K562 (cell line): ENCODE data around the gene MAST3. TPM values are rescaled to one million over a fixed set of nuclear protein-coding genes. Genes with fewer than 3 reads are reported as not detected.

Source experiments
- ATAC-seq: fragments of 200-7000 bp; cut with Tn5 transposase; 3 replicates; pipeline ENCODE4 v1.9.1; 2020; ENCODE audit warnings: moderate library complexity
- BruUV-seq: library from RNA; stranded (reverse); fragments of 400-500 nt; replicated peaks from 2 replicates; lab custom pipeline; 2021; lab: Mats Ljungman, UMichigan
- CTCF ChIA-PET: fragments of 300-600 bp; formaldehyde crosslinking; extraction: SDS; loops from one replicate; lab custom pipeline; 2021; ENCODE audit warnings: low intra/inter-chr PET ratio; lab: Yijun Ruan, JAX
- POLR2A ChIA-PET: fragments of 300-600, 350-650 bp; sonication (Branson Sonifier 250); formaldehyde crosslinking; extraction: SDS; loops from one replicate; lab custom pipeline; 2021; ENCODE audit warnings: antibody characterized with exemption, inconsistent platforms; lab: Yijun Ruan, JAX
- DNase-seq, 4 experiments: peaks; one replicate each; pipeline versions ENCODE4 v3.0.0 to v3.0.0-alpha.2; 2011 to 2018; ENCODE audit warnings: low spot score in 3 of 4, mixed read lengths in 3 of 4; ENCODE audit errors: extremely low read depth in 1 of 4
- FAIRE-seq: peaks from 2 replicates; lab custom pipeline; 2011; peaks lifted over from hg19 to GRCh38; lab: Jason Lieb, UNC
- H2AFZ ChIP-seq: 2 replicates; pipeline ENCODE4 v1.6.0; 2011; ENCODE audit warnings: low read depth, low read length, control low read depth, inconsistent platforms
- H3K27ac ChIP-seq: fragments of 200-600 bp; 3 replicates; pipeline ENCODE4 v1.8.0; 2011; ENCODE audit warnings: low read depth, mild to moderate bottlenecking, control low read depth, inconsistent platforms, low read length, moderate library complexity, mixed read lengths; ENCODE audit errors: extremely low read depth
- H3K27me3 ChIP-seq, 2 experiments: fragments of 300-600 bp in 1 of 2; 2 replicates in 1 of 2; 3 replicates in 1 of 2; pipeline versions ENCODE4 v1.6.0 to v1.8.0; 2011; ENCODE audit warnings: inconsistent platforms in 2 of 2, low read length in 2 of 2, mild to moderate bottlenecking in 1 of 2, mixed read lengths in 1 of 2, moderate library complexity in 1 of 2; ENCODE audit not compliant: control insufficient read depth in 2 of 2, insufficient read depth in 2 of 2
- H3K36me3 ChIP-seq: fragments of 300-600 bp; 3 replicates; pipeline ENCODE4 v1.8.0; 2011; ENCODE audit warnings: mild to moderate bottlenecking, low read length, inconsistent platforms; ENCODE audit not compliant: control insufficient read depth, insufficient read depth
- H3K4me1 ChIP-seq, 2 experiments: fragments of 200-600 bp in 1 of 2; replicated peaks in 1 of 2; 2 replicates in 1 of 2; 3 replicates in 1 of 2; pipeline versions ENCODE4 v1.5.1 to v1.8.0; 2011; ENCODE audit warnings: inconsistent platforms in 2 of 2, low read length in 2 of 2, mild to moderate bottlenecking in 1 of 2, mixed read lengths in 1 of 2, moderate library complexity in 1 of 2; ENCODE audit not compliant: control insufficient read depth in 2 of 2, insufficient read depth in 2 of 2
- H3K4me2 ChIP-seq: 2 replicates; pipeline ENCODE4 v1.6.1; 2011; ENCODE audit warnings: low read length, control low read depth, inconsistent platforms, mixed read lengths; ENCODE audit not compliant: insufficient read depth
- H3K4me3 ChIP-seq: fragments of 200-600 bp; sonication (generic), shearing (Covaris generic); 2 replicates; pipeline ENCODE4 v1.5.1; 2016; ENCODE audit warnings: control low read depth, inconsistent platforms
- H3K79me2 ChIP-seq: fragments of 200-600 bp; 3 replicates; pipeline ENCODE4 v1.8.0; 2011; ENCODE audit warnings: low read length, inconsistent platforms; ENCODE audit not compliant: control insufficient read depth, insufficient read depth
- H3K9ac ChIP-seq, 2 experiments: 2 replicates each; pipeline versions ENCODE4 v1.6.0 to v1.6.1; 2011; ENCODE audit warnings: low read depth in 2 of 2, low read length in 2 of 2, control low read depth in 1 of 2, inconsistent platforms in 1 of 2, mild to moderate bottlenecking in 1 of 2, mixed read lengths in 1 of 2; ENCODE audit not compliant: insufficient read depth in 1 of 2
- H3K9me1 ChIP-seq: one replicate; pipeline ENCODE4 v1.6.0; 2011; ENCODE audit warnings: inconsistent platforms, mild to moderate bottlenecking, low read length, moderate library complexity; ENCODE audit not compliant: control insufficient read depth, insufficient read depth
- H3K9me3 ChIP-seq: replicated peaks from 2 replicates; pipeline ENCODE4 v1.5.1; 2011; ENCODE audit warnings: low read depth, low read length, inconsistent platforms; ENCODE audit not compliant: control insufficient read depth, insufficient read depth
- H4K20me1 ChIP-seq: replicated peaks from 2 replicates; pipeline ENCODE4 v1.6.1; 2011; ENCODE audit warnings: low read length, inconsistent platforms, mixed read lengths; ENCODE audit not compliant: control insufficient read depth, insufficient read depth
- CXXC5 ChIP-seq: fragments of 250-450 bp; sonication (Bioruptor Pico); IDR thresholded peaks from 2 replicates; pipeline ENCODE4 v1.8.0; 2022; ENCODE audit warnings: inconsistent platforms, mild to moderate bottlenecking, moderate library complexity
- HMGN3 ChIP-seq: IDR thresholded peaks from 2 replicates; pipeline ENCODE4 v1.6.1; 2011; ENCODE audit warnings: borderline replicate concordance, low read depth, mild to moderate bottlenecking, mixed read lengths, low read length; ENCODE audit not compliant: insufficient read length; ENCODE audit errors: extremely low read depth
- NR2C1 ChIP-seq, 2 experiments: fragments of 450-650 bp; IDR thresholded peaks; 2 replicates each; pipeline ENCODE4 v1.6.1; 2017; ENCODE audit warnings: mild to moderate bottlenecking in 2 of 2, antibody characterized with exemption in 1 of 2, inconsistent platforms in 1 of 2, missing compliant biosample characterization in 1 of 2, missing genetic modification characterization in 1 of 2
- PHF8 ChIP-seq: fragments of 200-600 bp; sonication (generic); IDR thresholded peaks from 2 replicates; pipeline ENCODE4 v1.6.1; 2012; ENCODE audit warnings: mixed run types, mild to moderate bottlenecking, inconsistent platforms, low read length, moderate library complexity, borderline replicate concordance
- POLR2A ChIP-seq: fragments of 450-650 bp; conservative IDR thresholded peaks from 2 replicates; pipeline ENCODE4 v1.6.1; 2016
- RBM17 ChIP-seq: fragments of 200-400 bp; formaldehyde crosslinking; IDR thresholded peaks from 2 replicates; pipeline ENCODE4 v1.6.1; 2017; ENCODE audit warnings: low read depth, mild to moderate bottlenecking, low read length, borderline replicate concordance
- SMAD4 ChIP-seq: fragments of 250-450 bp; sonication (Bioruptor Pico); conservative IDR thresholded peaks from 2 replicates; pipeline ENCODE4 v1.8.0; 2021; ENCODE audit warnings: inconsistent platforms, mild to moderate bottlenecking, moderate library complexity
- TCF7L2 ChIP-seq: fragments of 150-350 bp; IDR thresholded peaks from 2 replicates; pipeline ENCODE4 v1.6.1; 2016; ENCODE audit warnings: low read depth, mild to moderate bottlenecking, low read length, moderate library complexity
- TFAP4 ChIP-seq: sonication (generic); formaldehyde crosslinking; IDR thresholded peaks from 2 replicates; pipeline ENCODE4 v1.8.0; 2022; ENCODE audit warnings: missing genetic modification reagents, mild to moderate bottlenecking, moderate library complexity, borderline replicate concordance
- USF1 ChIP-seq: sonication (generic); formaldehyde crosslinking; IDR thresholded peaks from 2 replicates; pipeline ENCODE4 v1.9.0; 2022; ENCODE audit warnings: mild to moderate bottlenecking, missing genetic modification reagents
- ZEB2 ChIP-seq: fragments of 450-650 bp; IDR thresholded peaks from 2 replicates; pipeline ENCODE4 v1.6.1; 2016
- ZHX1 ChIP-seq: fragments of 150-350 bp; conservative IDR thresholded peaks from 2 replicates; pipeline ENCODE4 v1.6.1; 2014; ENCODE audit warnings: low read length
- ZNF217 ChIP-seq: sonication (generic); formaldehyde crosslinking; IDR thresholded peaks from 2 replicates; pipeline ENCODE4 v1.8.0; 2022; ENCODE audit warnings: mild to moderate bottlenecking, missing genetic modification reagents
- ZNF354B ChIP-seq: fragments of 250-450 bp; sonication (Bioruptor Pico); IDR thresholded peaks from 2 replicates; pipeline ENCODE4 v1.4.0; 2020
- ZNF57 ChIP-seq: fragments of 450-650 bp; formaldehyde crosslinking; IDR thresholded peaks from 2 replicates; pipeline ENCODE4 v1.4.0; 2020; ENCODE audit warnings: mild to moderate bottlenecking, moderate library complexity
- ZNF583 ChIP-seq: fragments of 250-450 bp; sonication (Bioruptor Pico); IDR thresholded peaks from 2 replicates; pipeline ENCODE4 v1.4.0; 2020
- ZNF644 ChIP-seq: fragments of 200-800 bp; sonication (Bioruptor generic); IDR thresholded peaks from 2 replicates; pipeline ENCODE4 v1.6.1; 2016; ENCODE audit warnings: low read depth, missing genetic modification characterization, missing compliant biosample characterization
- ZNF75A ChIP-seq: fragments of 450-650 bp; formaldehyde crosslinking; IDR thresholded peaks from 2 replicates; pipeline ENCODE4 v1.4.0; 2020; ENCODE audit warnings: mild to moderate bottlenecking
- ZNF766 ChIP-seq: fragments of 200-800 bp; sonication (Bioruptor generic); conservative IDR thresholded peaks from 2 replicates; pipeline ENCODE4 v1.6.1; 2016; ENCODE audit warnings: missing genetic modification characterization, missing compliant biosample characterization
- WGBS: fragments of 100-300 bp; shearing (Covaris generic); methylation state at CpG from one replicate; pipeline ENCODE4 v1.1.6; 2016; ENCODE audit warnings: low coverage, mixed read lengths; ENCODE audit not compliant: insufficient coverage; ENCODE audit errors: missing lambda C conversion rate; 5-methylcytosine and 5-hydroxymethylcytosine counted together
- in situ Hi-C: fragments of 300-500 bp; cut with MboI; formaldehyde crosslinking; loops from 4 replicates; pipeline ENCODE4 v1.15.0; 2018; ENCODE audit warnings: inconsistent platforms, mixed read lengths
- intact Hi-C: fragments of 100-400 bp; cut with micrococcal nuclease; formaldehyde crosslinking; loops from 2 replicates; pipeline ENCODE4 v1.14.2; 2022
- polyA plus RNA-seq, 8 experiments: library from polyadenylated mRNA; depleted of rRNA in 4 of 8; stranded (reverse) in 5 of 8; unstranded in 3 of 8; fragments of >200 nt; fragmentation: Nextera tagmentation in 2 of 8; fragmentation: Illumina TruSeq in 1 of 8; extraction: Ambion mirVana in 2 of 8; extraction: Trizol in 1 of 8; gene quantifications; 2 replicates each; pipeline versions ENCODE4 v1.2.1 to v1.2.3, GENCODE V29; 2011 to 2014; ENCODE audit warnings: inconsistent platforms in 1 of 8, missing spikeins in 1 of 8
- total RNA-seq, 7 experiments: library from RNA; depleted of rRNA in 6 of 7; stranded (reverse); fragments of >200 nt in 6 of 7; fragmentation: Illumina TruSeq in 2 of 7; extraction: Trizol in 2 of 7; gene quantifications; 2 replicates each; pipeline versions ENCODE4 v1.2.1 to v1.2.3, GENCODE V29; 2011 to 2021; ENCODE audit warnings: low replicate concordance in 1 of 7

Gene MAST3
- total and polyA plus RNA-seq, 9 of the 15 experiments (the other 6 are each of a cell fraction or from before 2014, with no cell fraction given): 0.94 to 9.9 (median 2.4) TPM

- in situ Hi-C loops: loop anchor here (10.0 kb wide), 1 partner anchor 324 kb away; the partner anchor contains the start of gene SSBP4
- TF ChIP-seq POLR2A (peak; percentile 39; the same call in 1 of the 2 replicates), ZNF766 (peak; percentile 72), TFAP4 (CRISPR knock-in tag) (peak; percentile 35; the same call in 1 of the 2 replicates), ZNF57 (CRISPR knock-in tag) (no peak), ZNF644 (tag) (0 out of 2 replicates have a peak, but pooled peaks have one; percentile 49), PHF8 (peak; percentile 21; the same call in 1 of the 2 replicates), RBM17 (no peak), ZEB2 (no peak), HMGN3 (peak; percentile 17), NR2C1 (IDR thresholded peaks at IDR 0.05) (no peak), NR2C1 (tag; IDR thresholded peaks at IDR 0.05) (no peak), TCF7L2 (no peak), ZHX1 (no peak), ZNF354B (CRISPR knock-in tag) (0 out of 2 replicates have a peak, but pooled peaks have one; percentile 16), ZNF217 (CRISPR knock-in tag) (no peak), CXXC5 (no peak; the same call in 1 of the 2 replicates), ZNF583 (CRISPR knock-in tag) (peak; percentile 76; the same call in 1 of the 2 replicates), ZNF75A (CRISPR knock-in tag) (no peak), SMAD4 (CRISPR knock-in tag) (peak; percentile 71), USF1 (CRISPR knock-in tag) (peak; percentile 71)
These were observed 6.4 kb upstream of the MAST3 start for GRCh38 chr19:18091217-18091608.

More at GRCh38 chr19:18091217-18091608, 6.4 kb upstream of the MAST3 start:
- intact Hi-C loops: no loop called here
- ChIA-PET POLR2A (interaction anchor here (0.6 to 0.8 kb wide), 4 partner anchors 15 to 382 kb away, joined by 3 to 4 read pairs (median 3); no protein-coding TSS in a partner anchor), CTCF (no interaction called here)
- DNase-seq (peak; percentile 53 to 74 (median 58)), FAIRE-seq (peak; percentile 64), ATAC-seq (peak; percentile 28)
- H3K9me1 ChIP-seq: peaks cover 3% of the 10 kb centered on the region
- BruUV-seq: no TSS peak
- H3K79me2 ChIP-seq: no peaks in the 10 kb centered on the region
- no peak overlapping the region for H3K4me3 ChIP-seq
- H3K4me2 ChIP-seq: peak overlapping the region; percentile 39
- H3K27ac ChIP-seq: peak overlapping the region; percentile 59
- 10% methylated on average over 12 of the region's 12 CpGs for WGBS
- no peaks in the 10 kb centered on the region for H4K20me1 ChIP-seq
- no peaks in the 10 kb centered on the region for H3K36me3 ChIP-seq
- peaks cover 25 to 33% of the 10 kb centered on the region in 2 experiments for H3K4me1 ChIP-seq
- peak overlapping the region; percentile 90 for H2AFZ ChIP-seq
- no peaks in the 10 kb centered on the region for H3K27me3 ChIP-seq
- H3K9ac ChIP-seq: peak overlapping the region; percentile 65 to 76
- H3K9me3 ChIP-seq: no peaks in the 10 kb centered on the region
